ENCODE results near the gene FCGR3A. TPM values are rescaled to one million over a fixed set of nuclear protein-coding genes. Genes with fewer than 3 reads are reported as not detected.

FCGR3A gene
- polyA plus RNA-seq, 2 of the 4 experiments (the other 2 are of a cell fraction) = not detected

DNA sequence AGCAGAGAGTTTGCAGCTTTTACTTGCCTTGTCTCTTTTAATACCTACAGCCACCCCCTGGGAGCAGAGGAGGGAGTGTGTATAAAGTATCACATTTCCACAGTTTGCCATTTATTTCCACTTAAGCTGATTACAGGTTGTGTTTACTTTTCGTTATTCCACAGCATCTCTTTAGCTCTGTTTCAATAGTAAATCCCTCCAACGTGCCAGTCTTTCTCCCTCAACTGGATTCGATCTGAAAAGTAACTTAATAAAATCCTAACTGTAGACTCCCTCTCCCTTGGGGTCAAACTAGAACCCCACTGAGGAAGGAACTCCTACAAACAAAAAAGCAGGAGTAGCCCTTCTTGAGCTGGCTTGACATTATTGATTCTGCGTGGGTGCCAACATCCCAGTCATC, 47.4 kb downstream of the FCGR3A start:
- Histone ChIP-seq H3K27ac (no peak overlapping the region), H3K4me1 (no peaks in the 10 kb centered on the region), H3K4me2 (no peak overlapping the region), H3K9me3 (no peaks in the 10 kb centered on the region), H3K4me3 (no peak overlapping the region)
- ChIA-PET POLR2A (no interaction called here), CTCF (interaction anchor here (2.1 kb wide), 1 partner anchor 15 kb away, joined by 8 read pairs; no protein-coding TSS in a partner anchor)
- TF ChIP-seq, protein P1, sequence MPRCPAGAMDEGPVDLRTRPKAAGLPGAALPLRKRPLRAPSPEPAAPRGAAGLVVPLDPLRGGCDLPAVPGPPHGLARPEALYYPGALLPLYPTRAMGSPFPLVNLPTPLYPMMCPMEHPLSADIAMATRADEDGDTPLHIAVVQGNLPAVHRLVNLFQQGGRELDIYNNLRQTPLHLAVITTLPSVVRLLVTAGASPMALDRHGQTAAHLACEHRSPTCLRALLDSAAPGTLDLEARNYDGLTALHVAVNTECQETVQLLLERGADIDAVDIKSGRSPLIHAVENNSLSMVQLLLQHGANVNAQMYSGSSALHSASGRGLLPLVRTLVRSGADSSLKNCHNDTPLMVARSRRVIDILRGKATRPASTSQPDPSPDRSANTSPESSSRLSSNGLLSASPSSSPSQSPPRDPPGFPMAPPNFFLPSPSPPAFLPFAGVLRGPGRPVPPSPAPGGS (IDR thresholded peaks at IDR 0.05) = no peak
- TF ChIP-seq ZSCAN20 (CRISPR knock-in tag; IDR thresholded peaks at IDR 0.05) = no peak
- no peak for TF ChIP-seq JUN (IDR thresholded peaks at IDR 0.05)
- TF ChIP-seq HOXB13 (CRISPR knock-in tag; IDR thresholded peaks at IDR 0.05; ENCODE audit: low read depth) = no peak
- TF ChIP-seq RAD21 (conservative IDR thresholded peaks at IDR 0.05 in 1 of 2, IDR thresholded peaks at IDR 0.05 in 1 of 2) = no peak
- TF ChIP-seq, protein P2, sequence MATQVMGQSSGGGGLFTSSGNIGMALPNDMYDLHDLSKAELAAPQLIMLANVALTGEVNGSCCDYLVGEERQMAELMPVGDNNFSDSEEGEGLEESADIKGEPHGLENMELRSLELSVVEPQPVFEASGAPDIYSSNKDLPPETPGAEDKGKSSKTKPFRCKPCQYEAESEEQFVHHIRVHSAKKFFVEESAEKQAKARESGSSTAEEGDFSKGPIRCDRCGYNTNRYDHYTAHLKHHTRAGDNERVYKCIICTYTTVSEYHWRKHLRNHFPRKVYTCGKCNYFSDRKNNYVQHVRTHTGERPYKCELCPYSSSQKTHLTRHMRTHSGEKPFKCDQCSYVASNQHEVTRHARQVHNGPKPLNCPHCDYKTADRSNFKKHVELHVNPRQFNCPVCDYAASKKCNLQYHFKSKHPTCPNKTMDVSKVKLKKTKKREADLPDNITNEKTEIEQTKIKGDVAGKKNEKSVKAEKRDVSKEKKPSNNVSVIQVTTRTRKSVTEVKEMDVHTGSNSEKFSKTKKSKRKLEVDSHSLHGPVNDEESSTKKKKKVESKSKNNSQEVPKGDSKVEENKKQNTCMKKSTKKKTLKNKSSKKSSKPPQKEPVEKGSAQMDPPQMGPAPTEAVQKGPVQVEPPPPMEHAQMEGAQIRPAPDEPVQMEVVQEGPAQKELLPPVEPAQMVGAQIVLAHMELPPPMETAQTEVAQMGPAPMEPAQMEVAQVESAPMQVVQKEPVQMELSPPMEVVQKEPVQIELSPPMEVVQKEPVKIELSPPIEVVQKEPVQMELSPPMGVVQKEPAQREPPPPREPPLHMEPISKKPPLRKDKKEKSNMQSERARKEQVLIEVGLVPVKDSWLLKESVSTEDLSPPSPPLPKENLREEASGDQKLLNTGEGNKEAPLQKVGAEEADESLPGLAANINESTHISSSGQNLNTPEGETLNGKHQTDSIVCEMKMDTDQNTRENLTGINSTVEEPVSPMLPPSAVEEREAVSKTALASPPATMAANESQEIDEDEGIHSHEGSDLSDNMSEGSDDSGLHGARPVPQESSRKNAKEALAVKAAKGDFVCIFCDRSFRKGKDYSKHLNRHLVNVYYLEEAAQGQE (IDR thresholded peaks at IDR 0.05) = no peak
- ATAC-seq (no peak), FAIRE-seq (no peak), DNase-seq (ENCODE audit: low read depth in 1 of 2, low spot score in 1 of 2) (no peak)
- 25% methylated on average over 4 of the region's 4 CpGs for WGBS (ENCODE audit: missing lambda C conversion rate)

- POLR2A ChIA-PET = no interaction called here
- peak; percentile 40 for TF ChIP-seq MAFK (IDR thresholded peaks at IDR 0.05; ENCODE audit: partially characterized antibody)
- no peak for TF ChIP-seq FOSL2 (IDR thresholded peaks at IDR 0.05)
- no peak for TF ChIP-seq FOSL2 (CRISPR knock-in tag; IDR thresholded peaks at IDR 0.05)
- DNase-seq (ENCODE audit: low read depth in 1 of 2, low spot score in 1 of 2) (no peak), ATAC-seq (no peak), FAIRE-seq (no peak)
- Histone ChIP-seq H3K9me3 (no peaks in the 10 kb centered on the region), H3K4me3 (no peak overlapping the region), H3K4me2 (no peak overlapping the region), H3K4me1 (no peaks in the 10 kb centered on the region), H3K27ac (no peak overlapping the region)
- WGBS (ENCODE audit: missing lambda C conversion rate) = 76% methylated on average over 1 of the region's 1 CpG
- CTCF ChIA-PET = interaction anchor here (2.1 kb wide), 1 partner anchor 14 kb away, joined by 8 read pairs; no protein-coding TSS in a partner anchor
These were observed 48.4 kb downstream of the FCGR3A start for GRCh38 chr1:161501234-161501633.

GRCh38 chr1:161499099-161500039, 50.2 kb downstream of the FCGR3A start:
- H3K4me3 ChIP-seq = no peak overlapping the region
- ChIA-PET CTCF (interaction anchor here (1.5 kb wide), 1 partner anchor 15 kb away, joined by 4 read pairs; no protein-coding TSS in a partner anchor), POLR2A (no interaction called here)
- no peak for TF ChIP-seq HDAC2 (IDR thresholded peaks at IDR 0.05)
- TF ChIP-seq TFCP2L1 (CRISPR knock-in tag; IDR thresholded peaks at IDR 0.05) = no peak
- TF ChIP-seq TP53 (CRISPR knock-in tag; IDR thresholded peaks at IDR 0.05) = no peak
- TF ChIP-seq, protein P2 (IDR thresholded peaks at IDR 0.05) = no peak
- TF ChIP-seq ZC3H11A (IDR thresholded peaks at IDR 0.05) = no peak
- TF ChIP-seq ELK1 (IDR thresholded peaks at IDR 0.05; ENCODE audit: low read depth, low read length) = no peak
- TF ChIP-seq, protein P3, sequence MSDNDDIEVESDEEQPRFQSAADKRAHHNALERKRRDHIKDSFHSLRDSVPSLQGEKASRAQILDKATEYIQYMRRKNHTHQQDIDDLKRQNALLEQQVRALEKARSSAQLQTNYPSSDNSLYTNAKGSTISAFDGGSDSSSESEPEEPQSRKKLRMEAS (IDR thresholded peaks at IDR 0.05) = no peak
- TF ChIP-seq NR3C1 (IDR thresholded peaks at IDR 0.05) = no peak
- TF ChIP-seq, protein P4, sequence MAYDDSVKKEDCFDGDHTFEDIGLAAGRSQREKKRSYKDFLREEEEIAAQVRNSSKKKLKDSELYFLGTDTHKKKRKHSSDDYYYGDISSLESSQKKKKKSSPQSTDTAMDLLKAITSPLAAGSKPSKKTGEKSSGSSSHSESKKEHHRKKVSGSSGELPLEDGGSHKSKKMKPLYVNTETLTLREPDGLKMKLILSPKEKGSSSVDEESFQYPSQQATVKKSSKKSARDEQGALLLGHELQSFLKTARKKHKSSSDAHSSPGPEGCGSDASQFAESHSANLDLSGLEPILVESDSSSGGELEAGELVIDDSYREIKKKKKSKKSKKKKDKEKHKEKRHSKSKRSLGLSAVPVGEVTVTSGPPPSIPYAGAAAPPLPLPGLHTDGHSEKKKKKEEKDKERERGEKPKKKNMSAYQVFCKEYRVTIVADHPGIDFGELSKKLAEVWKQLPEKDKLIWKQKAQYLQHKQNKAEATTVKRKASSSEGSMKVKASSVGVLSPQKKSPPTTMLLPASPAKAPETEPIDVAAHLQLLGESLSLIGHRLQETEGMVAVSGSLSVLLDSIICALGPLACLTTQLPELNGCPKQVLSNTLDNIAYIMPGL (CRISPR knock-in tag; IDR thresholded peaks at IDR 0.05; ENCODE audit: borderline replicate concordance) = no peak
- WGBS (ENCODE audit: missing lambda C conversion rate) = 43% methylated on average over 8 of the region's 8 CpGs
- H3K27ac ChIP-seq = no peak overlapping the region
- DNase-seq (ENCODE audit: low read depth in 1 of 2, low spot score in 1 of 2) (no peak), FAIRE-seq (no peak), ATAC-seq (no peak)
- H3K9me3 ChIP-seq = no peaks in the 10 kb centered on the region
- no peak overlapping the region for H3K4me2 ChIP-seq
- no peaks in the 10 kb centered on the region for H3K4me1 ChIP-seq
